Testis (tissue), 3 donors: ENCODE measurements around the gene FERMT1. TPM values are rescaled to one million over a fixed set of nuclear protein-coding genes. Genes with fewer than 3 reads are reported as not detected.

ENCODE experiments used
- DNase-seq: peaks from one replicate; pipeline ENCODE4 v3.0.0-alpha.2; 2019
- H3K27ac ChIP-seq, 2 donors: fragments of 200-600 bp; sonication (generic); one replicate each; pipeline ENCODE4 v1.5.1; 2019
- H3K27me3 ChIP-seq: fragments of 200-600 bp; sonication (generic); one replicate; pipeline ENCODE4 v1.5.1; 2019
- H3K36me3 ChIP-seq: fragments of 200-600 bp; sonication (generic); one replicate; pipeline ENCODE4 v1.5.1; 2017; ENCODE audit warnings: low read depth; ENCODE audit errors: missing control alignments
- H3K4me1 ChIP-seq: fragments of 200-600 bp; sonication (generic); one replicate; pipeline ENCODE4 v1.5.1; 2019
- H3K4me3 ChIP-seq, 2 donors: fragments of 200-600 bp; sonication (generic); one replicate each; pipeline ENCODE4 v1.5.1; 2017 to 2019
- H3K9me3 ChIP-seq: fragments of 200-600 bp; sonication (generic); one replicate; pipeline ENCODE4 v1.5.1; 2017
- POLR2A ChIP-seq: fragments of 450-650 bp; IDR thresholded peaks from one replicate; pipeline ENCODE4 v1.6.1; 2017; ENCODE audit warnings: antibody characterized with exemption, mild to moderate bottlenecking, moderate library complexity
- WGBS, 2 donors: methylation state at CpG; one replicate each; pipeline ENCODE4 v1.1.5; 2018; 5-methylcytosine and 5-hydroxymethylcytosine counted together
- intact Hi-C: fragments of 100-400 bp; cut with DNase I; formaldehyde crosslinking; loops from one replicate; pipeline ENCODE4 v1.15.1; 2023; ENCODE audit warnings: low total_unique reads
- polyA plus RNA-seq: library from polyadenylated mRNA; stranded (reverse); fragments of 350-450 nt; fragmentation: Illumina TruSeq; extraction: RNeasy Lipid Tissue Mini Kit (QIAGEN cat#74804); gene quantifications from one replicate; pipeline ENCODE4 v1.2.3, GENCODE V29; 2014; ENCODE audit warnings: low read depth, low replicate concordance; ENCODE audit not compliant: insufficient read depth
- total RNA-seq, 2 donors: library from RNA; depleted of rRNA; stranded (reverse); fragments of >200 nt; gene quantifications; one replicate each; pipeline ENCODE4 v1.2.3, GENCODE V29; 2016
- TF ChIP-seq, protein P1 (sequence below), 3 experiments: fragments of 450-650 bp in 2 of 3; fragments of 200-600 bp in 1 of 3; sonication (generic) in 1 of 3; IDR thresholded peaks; one replicate each; pipeline ENCODE4 v1.5.1; 2016 to 2019; ENCODE audit warnings: antibody characterized with exemption in 3 of 3, mild to moderate bottlenecking in 2 of 3, moderate library complexity in 1 of 3

FERMT1 gene
- total and polyA plus RNA-seq, 3 donors from 2014 or later: 1.8 to 5.7 (median 2.5) TPM

- intact Hi-C loops: no loop called here
- Histone ChIP-seq H3K27me3 (no peaks in the 10 kb centered on the region), H3K4me1 (no peaks in the 10 kb centered on the region), H3K4me3 (no peak overlapping the region), H3K36me3 (no peaks in the 10 kb centered on the region), H3K9me3 (no peaks in the 10 kb centered on the region), H3K27ac (no peak overlapping the region)
- TF ChIP-seq POLR2A: no peak
- TF ChIP-seq, protein P1, sequence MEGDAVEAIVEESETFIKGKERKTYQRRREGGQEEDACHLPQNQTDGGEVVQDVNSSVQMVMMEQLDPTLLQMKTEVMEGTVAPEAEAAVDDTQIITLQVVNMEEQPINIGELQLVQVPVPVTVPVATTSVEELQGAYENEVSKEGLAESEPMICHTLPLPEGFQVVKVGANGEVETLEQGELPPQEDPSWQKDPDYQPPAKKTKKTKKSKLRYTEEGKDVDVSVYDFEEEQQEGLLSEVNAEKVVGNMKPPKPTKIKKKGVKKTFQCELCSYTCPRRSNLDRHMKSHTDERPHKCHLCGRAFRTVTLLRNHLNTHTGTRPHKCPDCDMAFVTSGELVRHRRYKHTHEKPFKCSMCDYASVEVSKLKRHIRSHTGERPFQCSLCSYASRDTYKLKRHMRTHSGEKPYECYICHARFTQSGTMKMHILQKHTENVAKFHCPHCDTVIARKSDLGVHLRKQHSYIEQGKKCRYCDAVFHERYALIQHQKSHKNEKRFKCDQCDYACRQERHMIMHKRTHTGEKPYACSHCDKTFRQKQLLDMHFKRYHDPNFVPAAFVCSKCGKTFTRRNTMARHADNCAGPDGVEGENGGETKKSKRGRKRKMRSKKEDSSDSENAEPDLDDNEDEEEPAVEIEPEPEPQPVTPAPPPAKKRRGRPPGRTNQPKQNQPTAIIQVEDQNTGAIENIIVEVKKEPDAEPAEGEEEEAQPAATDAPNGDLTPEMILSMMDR (IDR thresholded peaks at IDR 0.05): no peak
- no peak for DNase-seq
- WGBS, 2 donors: 30 to 32% methylated on average over 5 to 8 of the region's 8 CpGs
Observed at GRCh38 chr20:6053064-6053775, 69.6 kb downstream of the FERMT1 start.

GRCh38 chr20:6051505-6051904 lies 71.3 kb downstream of the FERMT1 start:
- H3K27ac ChIP-seq: no peak overlapping the region
- H3K36me3 ChIP-seq: no peaks in the 10 kb centered on the region
- no peak for DNase-seq
- 36 to 39% methylated on average over 5 of the region's 5 CpGs for WGBS, 2 donors
- no peaks in the 10 kb centered on the region for H3K9me3 ChIP-seq
- TF ChIP-seq, protein P1 (IDR thresholded peaks at IDR 0.05): no peak
- TF ChIP-seq POLR2A: no peak
- H3K4me1 ChIP-seq: no peaks in the 10 kb centered on the region
- intact Hi-C loops: no loop called here
- peak overlapping the region; percentile 15 to 44 for H3K4me3 ChIP-seq
- no peaks in the 10 kb centered on the region for H3K27me3 ChIP-seq

DNA sequence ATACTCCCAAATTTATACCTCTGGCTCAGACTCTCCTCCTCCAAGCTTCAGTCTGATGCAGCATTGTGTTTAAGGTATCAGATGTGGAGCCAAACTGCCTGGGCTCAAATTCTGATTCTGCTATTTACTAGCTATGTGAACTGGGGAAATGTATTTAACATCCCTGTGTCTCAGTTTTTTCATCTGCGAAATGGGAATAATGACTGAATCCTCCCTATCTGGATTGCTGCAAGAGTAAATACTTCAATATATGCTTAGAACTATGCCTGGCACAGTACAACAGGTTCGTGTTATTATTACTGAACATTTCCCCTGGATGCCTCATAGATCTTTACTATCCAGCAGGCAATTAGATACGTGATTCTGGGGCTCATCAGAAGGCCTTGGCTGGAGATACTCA lies 74.4 kb downstream of the FERMT1 start:
- WGBS, 2 donors: 85 to 94% methylated on average over 3 of the region's 3 CpGs
- Histone ChIP-seq H3K4me1 (no peaks in the 10 kb centered on the region), H3K9me3 (no peaks in the 10 kb centered on the region), H3K4me3 (no peak overlapping the region), H3K27me3 (no peaks in the 10 kb centered on the region), H3K27ac (no peak overlapping the region), H3K36me3 (no peaks in the 10 kb centered on the region)
- DNase-seq: no peak
- TF ChIP-seq, protein P1 (IDR thresholded peaks at IDR 0.05): no peak
- no peak for TF ChIP-seq POLR2A
- intact Hi-C loops: no loop called here

GRCh38 chr20:6046432-6046831 lies 76.4 kb downstream of the FERMT1 start:
- no peaks in the 10 kb centered on the region for H3K9me3 ChIP-seq
- whole genome bisulfite sequencing, 2 donors: 13 to 44% methylated on average over 1 of the region's 1 CpG
- H3K4me1 ChIP-seq: no peaks in the 10 kb centered on the region
- TF ChIP-seq POLR2A: no peak
- TF ChIP-seq, protein P1 (IDR thresholded peaks at IDR 0.05): no peak
- H3K4me3 ChIP-seq: no peak overlapping the region
- no peak overlapping the region for H3K27ac ChIP-seq
- no peaks in the 10 kb centered on the region for H3K27me3 ChIP-seq
- intact Hi-C loops: no loop called here
- no peak for DNase-seq
- no peaks in the 10 kb centered on the region for H3K36me3 ChIP-seq

GRCh38 chr20:6045566-6045965 lies 77.3 kb downstream of the FERMT1 start:
- no peaks in the 10 kb centered on the region for H3K9me3 ChIP-seq
- H3K4me3 ChIP-seq: no peak overlapping the region
- intact Hi-C loops: no loop called here
- TF ChIP-seq, protein P1 (IDR thresholded peaks at IDR 0.05): no peak
- no peak for TF ChIP-seq POLR2A
- H3K36me3 ChIP-seq: no peaks in the 10 kb centered on the region
- H3K4me1 ChIP-seq: no peaks in the 10 kb centered on the region
- H3K27me3 ChIP-seq: no peaks in the 10 kb centered on the region
- DNase-seq: no peak
- no peak overlapping the region for H3K27ac ChIP-seq
